Keratinocyte (primary cell): ENCODE measurements around the gene TMBIM4. TPM values are rescaled to one million over a fixed set of nuclear protein-coding genes. Genes with fewer than 3 reads are reported as not detected.

Experiments
- DNase-seq: peaks from one replicate; pipeline ENCODE4 v3.0.0-alpha.2; 2011; ENCODE audit warnings: low read depth, missing footprints, low spot score
- FAIRE-seq: peaks from 2 replicates; lab custom pipeline; 2011; peaks lifted over from hg19 to GRCh38; lab: Jason Lieb, UNC
- H2AFZ ChIP-seq: 2 replicates; pipeline ENCODE4 v1.6.0; 2012; ENCODE audit warnings: low read length, control low read depth, inconsistent platforms; ENCODE audit not compliant: control insufficient read depth
- H3K27ac ChIP-seq: 2 replicates; pipeline ENCODE4 v1.5.1; 2011; ENCODE audit warnings: low read length; ENCODE audit not compliant: control insufficient read depth, insufficient read depth
- H3K27me3 ChIP-seq: 3 replicates; pipeline ENCODE4 v1.6.0; 2011; ENCODE audit warnings: low read length; ENCODE audit not compliant: control insufficient read depth, insufficient read depth; ENCODE audit errors: extremely low read depth
- H3K36me3 ChIP-seq, 2 experiments: 2 replicates in 1 of 2; 3 replicates in 1 of 2; pipeline ENCODE4 v1.5.1; 2011; ENCODE audit warnings: low read length in 2 of 2, mild to moderate bottlenecking in 1 of 2; ENCODE audit not compliant: control insufficient read depth in 2 of 2, insufficient read depth in 2 of 2; ENCODE audit errors: extremely low read depth in 1 of 2
- H3K4me1 ChIP-seq: 3 replicates; pipeline ENCODE4 v1.5.1; 2011; ENCODE audit warnings: low read length; ENCODE audit not compliant: control insufficient read depth, insufficient read depth; ENCODE audit errors: extremely low read depth
- H3K4me2 ChIP-seq: 3 replicates; pipeline ENCODE4 v1.6.0; 2011; ENCODE audit warnings: low read depth, low read length; ENCODE audit not compliant: control insufficient read depth, insufficient read depth; ENCODE audit errors: extremely low read depth
- H3K4me3 ChIP-seq, 3 experiments: fragments of 200-600 bp in 1 of 3; sonication (generic) in 1 of 3; 2 replicates in 2 of 3; 3 replicates in 1 of 3; pipeline ENCODE4 v1.5.1; 2011 to 2016; ENCODE audit warnings: low read length in 3 of 3, mild to moderate bottlenecking in 3 of 3, control low read depth in 2 of 3, inconsistent platforms in 1 of 3, low read depth in 1 of 3, mixed read lengths in 1 of 3, mixed run types in 1 of 3, moderate library complexity in 1 of 3; ENCODE audit not compliant: control insufficient read depth in 2 of 3, insufficient read depth in 2 of 3; ENCODE audit errors: extremely low read depth in 1 of 3
- H3K79me2 ChIP-seq: 2 replicates; pipeline ENCODE4 v1.6.0; 2012; ENCODE audit warnings: low read length; ENCODE audit not compliant: control insufficient read depth, insufficient read depth
- H3K9ac ChIP-seq: 3 replicates; pipeline ENCODE4 v1.6.0; 2011; ENCODE audit warnings: low read length; ENCODE audit not compliant: control insufficient read depth, insufficient read depth; ENCODE audit errors: extremely low read depth
- H3K9me1 ChIP-seq: 3 replicates; pipeline ENCODE4 v1.6.0; 2011; ENCODE audit warnings: low read length; ENCODE audit not compliant: control insufficient read depth, insufficient read depth; ENCODE audit errors: extremely low read depth
- H3K9me3 ChIP-seq: 2 replicates; pipeline ENCODE4 v1.5.1; 2012; ENCODE audit warnings: low read depth, low read length; ENCODE audit not compliant: control insufficient read depth
- H4K20me1 ChIP-seq: 3 replicates; pipeline ENCODE4 v1.6.0; 2011; ENCODE audit warnings: low read length; ENCODE audit not compliant: control insufficient read depth, insufficient read depth; ENCODE audit errors: extremely low read depth
- CTCF ChIP-seq, 3 experiments: IDR thresholded peaks in 1 of 3; conservative IDR thresholded peaks in 1 of 3; optimal IDR thresholded peaks in 1 of 3; 2 replicates in 2 of 3; 3 replicates in 1 of 3; pipeline versions ENCODE3 to v1.5.1; 2011; ENCODE audit warnings: low read length in 3 of 3, mild to moderate bottlenecking in 3 of 3, moderate library complexity in 2 of 3, control low read depth in 1 of 3, inconsistent platforms in 1 of 3; ENCODE audit not compliant: insufficient read depth in 2 of 3; ENCODE audit errors: extremely low read depth in 1 of 3
- EZH2 ChIP-seq: IDR thresholded peaks from one replicate; pipeline ENCODE4 v1.6.1; 2012; ENCODE audit warnings: inconsistent platforms, mild to moderate bottlenecking, low read length, moderate library complexity
- dilution Hi-C: fragments of 300-500 bp; cut with MboI; formaldehyde crosslinking; loops from one replicate; pipeline ENCODE4 v1.7.0; 2020; ENCODE audit warnings: low sequenced_read_pairs; ENCODE audit not compliant: extremely low pct_ligation_motif_present
- polyA plus RNA-seq, 5 experiments: library from polyadenylated mRNA; depleted of rRNA in 3 of 5; stranded (reverse) in 3 of 5; stranded (forward) in 1 of 5; unstranded in 1 of 5; fragments of >200 nt; gene quantifications; 1 replicate in 1 of 5; 2 replicates in 3 of 5; 3 replicates in 1 of 5; pipeline versions ENCODE4 v1.2.1 to v1.2.3, GENCODE V29; 2011 to 2012; ENCODE audit warnings: missing spikeins in 2 of 5, low read depth in 1 of 5, low replicate concordance in 1 of 5

The TMBIM4 gene
- polyA plus RNA-seq, 1 donor (not counting 4 experiments of a cell fraction or from before 2014, with no cell fraction given) = 111 TPM

GRCh38 chr12:66118240-66118891 is 51.4 kb downstream of the TMBIM4 start:
- TF ChIP-seq EZH2 = no peak
- TF ChIP-seq CTCF (optimal IDR thresholded peaks at IDR 0.05 in 1 of 3, IDR thresholded peaks at IDR 0.05 in 1 of 3, conservative IDR thresholded peaks at IDR 0.05 in 1 of 3; ENCODE audit: extremely low read depth in 1 of 3, insufficient read depth in 2 of 3, low read length in 3 of 3) = no peak
- Histone ChIP-seq H3K36me3 (peaks cover 0 to 3% of the 10 kb centered on the region in 2 experiments), H3K27me3 (no peaks in the 10 kb centered on the region), H3K9me3 (no peaks in the 10 kb centered on the region), H2AFZ (no peak overlapping the region), H4K20me1 (no peaks in the 10 kb centered on the region), H3K9ac (no peak overlapping the region), H3K9me1 (no peaks in the 10 kb centered on the region), H3K4me3 (no peak overlapping the region), H3K27ac (no peak overlapping the region), H3K4me2 (no peak overlapping the region), H3K79me2 (no peaks in the 10 kb centered on the region), H3K4me1 (no peaks in the 10 kb centered on the region)
- no peak for DNase-seq
- FAIRE-seq = no peak
- dilution Hi-C loops = no loop called here

- Histone ChIP-seq H3K4me2 (no peak overlapping the region), H3K4me3 (no peak overlapping the region), H3K79me2 (no peaks in the 10 kb centered on the region), H4K20me1 (no peaks in the 10 kb centered on the region), H3K27me3 (no peaks in the 10 kb centered on the region), H3K27ac (no peak overlapping the region), H3K9ac (no peak overlapping the region), H3K9me1 (no peaks in the 10 kb centered on the region), H3K9me3 (no peaks in the 10 kb centered on the region), H3K36me3 (no peaks in the 10 kb centered on the region), H3K4me1 (no peaks in the 10 kb centered on the region), H2AFZ (no peak overlapping the region)
- DNase-seq (no peak), FAIRE-seq (no peak)
- dilution Hi-C loops = no loop called here
- TF ChIP-seq CTCF (optimal IDR thresholded peaks at IDR 0.05 in 1 of 3, IDR thresholded peaks at IDR 0.05 in 1 of 3, conservative IDR thresholded peaks at IDR 0.05 in 1 of 3; ENCODE audit: extremely low read depth in 1 of 3, insufficient read depth in 2 of 3, low read length in 3 of 3) = no peak
- no peak for TF ChIP-seq EZH2
These were observed 52.6 kb downstream of the TMBIM4 start for GRCh38 chr12:66117242-66117641.
